Colonic mucosa (tissue), 4 donors: Measurements from ENCODE around the gene LARP4B. TPM values are rescaled to one million over a fixed set of nuclear protein-coding genes. Genes with fewer than 3 reads are reported as not detected.

Experiments used
- DNase-seq: peaks from one replicate; pipeline ENCODE4 v3.0.0-alpha.2; 2020
- H3K27ac ChIP-seq: fragments of 200-600 bp; one replicate; pipeline ENCODE4 v1.8.0; 2021
- H3K27me3 ChIP-seq: fragments of 200-600 bp; one replicate; pipeline ENCODE4 v1.8.0; 2021
- H3K36me3 ChIP-seq: fragments of 200-600 bp; one replicate; pipeline ENCODE4 v1.8.0; 2021
- H3K4me1 ChIP-seq: fragments of 200-600 bp; one replicate; pipeline ENCODE4 v1.8.0; 2021; ENCODE audit warnings: mild to moderate bottlenecking
- H3K4me3 ChIP-seq: fragments of 200-600 bp; one replicate; pipeline ENCODE4 v1.8.0; 2021
- H3K9ac ChIP-seq, 2 donors: one replicate each; pipeline ENCODE4 v1.7.0; 2013; ENCODE audit warnings: control low read depth in 2 of 2, low read depth in 2 of 2, low read length in 2 of 2
- H3K9me3 ChIP-seq: fragments of 200-600 bp; one replicate; pipeline ENCODE4 v1.8.0; 2021
- CTCF ChIP-seq: fragments of 200-600 bp; IDR thresholded peaks from one replicate; pipeline ENCODE4 v1.8.0; 2022; ENCODE audit warnings: antibody characterized with exemption, mild to moderate bottlenecking
- intact Hi-C: fragments of 100-400 bp; cut with DNase I; formaldehyde crosslinking; loops from one replicate; pipeline ENCODE4 v1.14.1; 2022
- total RNA-seq, 2 donors: library from RNA; stranded (reverse); fragmentation: NEBNext Ultra II Directional in 1 of 2; extraction: Animal tissue kit (Norgen Biotek cat#: 25700) in 1 of 2; gene quantifications; one replicate each; pipeline ENCODE4 v1.2.1, GENCODE V29; 2021
- donor health status: healthy.
- donor health status: DM: no; HTN: no; CAD: no.
- donor health status: DM: no; HTN: no; CAD: no.

Gene LARP4B
- total RNA-seq, 2 donors from 2014 or later, result 129 to 136 TPM

GRCh38 chr10:796233-796632 lies 135.3 kb downstream of the LARP4B start:
- no peak for TF ChIP-seq CTCF
- H3K9ac ChIP-seq, result no peak overlapping the region
- no peak overlapping the region for H3K4me3 ChIP-seq
- H3K27me3 ChIP-seq, result no peaks in the 10 kb centered on the region
- intact Hi-C loops, result no loop called here
- no peaks in the 10 kb centered on the region for H3K36me3 ChIP-seq
- H3K4me1 ChIP-seq, result no peaks in the 10 kb centered on the region
- no peak overlapping the region for H3K27ac ChIP-seq
- no peaks in the 10 kb centered on the region for H3K9me3 ChIP-seq
- no peak for DNase-seq

DNA sequence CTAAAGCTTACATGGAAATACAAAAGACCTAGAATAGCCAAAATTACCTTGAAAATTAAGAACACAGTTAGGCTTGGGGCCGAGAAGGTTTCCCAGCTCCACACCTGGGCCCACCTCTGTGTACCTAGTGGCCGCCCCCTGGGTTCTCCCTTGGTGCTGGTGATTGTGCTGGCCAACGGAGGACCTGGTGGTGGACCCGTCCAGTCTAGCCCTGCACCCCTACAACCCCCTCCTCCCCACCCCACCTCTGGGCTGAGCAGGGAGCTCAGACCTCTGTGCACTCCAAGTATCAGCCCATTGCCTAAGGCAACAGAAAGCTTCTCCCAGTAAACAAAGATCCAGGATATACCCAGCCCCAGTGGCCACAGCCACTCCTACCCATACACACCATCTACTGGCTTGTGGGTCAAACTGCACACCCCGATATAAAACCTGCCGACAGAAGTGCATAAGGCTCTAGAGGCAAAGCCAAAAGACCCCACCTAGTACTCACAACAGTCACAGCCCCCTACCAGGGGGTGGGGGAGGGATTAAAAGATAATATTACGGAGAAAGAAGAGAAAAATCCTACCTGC lies 137.0 kb downstream of the LARP4B start:
- Histone ChIP-seq H3K9ac (no peak overlapping the region), H3K4me1 (no peaks in the 10 kb centered on the region), H3K4me3 (no peak overlapping the region), H3K36me3 (no peaks in the 10 kb centered on the region), H3K27me3 (no peaks in the 10 kb centered on the region), H3K9me3 (no peaks in the 10 kb centered on the region), H3K27ac (no peak overlapping the region)
- intact Hi-C loops, result no loop called here
- TF ChIP-seq CTCF, result no peak
- no peak for DNase-seq

GRCh38 chr10:792792-793100 lies 138.8 kb downstream of the LARP4B start:
- H3K27me3 ChIP-seq, result no peaks in the 10 kb centered on the region
- H3K36me3 ChIP-seq, result no peaks in the 10 kb centered on the region
- no peak overlapping the region for H3K4me3 ChIP-seq
- DNase-seq, result no peak
- H3K9ac ChIP-seq, result no peak overlapping the region
- intact Hi-C loops, result no loop called here
- H3K9me3 ChIP-seq, result no peaks in the 10 kb centered on the region
- H3K27ac ChIP-seq, result no peak overlapping the region
- no peak for TF ChIP-seq CTCF
- no peaks in the 10 kb centered on the region for H3K4me1 ChIP-seq

DNA sequence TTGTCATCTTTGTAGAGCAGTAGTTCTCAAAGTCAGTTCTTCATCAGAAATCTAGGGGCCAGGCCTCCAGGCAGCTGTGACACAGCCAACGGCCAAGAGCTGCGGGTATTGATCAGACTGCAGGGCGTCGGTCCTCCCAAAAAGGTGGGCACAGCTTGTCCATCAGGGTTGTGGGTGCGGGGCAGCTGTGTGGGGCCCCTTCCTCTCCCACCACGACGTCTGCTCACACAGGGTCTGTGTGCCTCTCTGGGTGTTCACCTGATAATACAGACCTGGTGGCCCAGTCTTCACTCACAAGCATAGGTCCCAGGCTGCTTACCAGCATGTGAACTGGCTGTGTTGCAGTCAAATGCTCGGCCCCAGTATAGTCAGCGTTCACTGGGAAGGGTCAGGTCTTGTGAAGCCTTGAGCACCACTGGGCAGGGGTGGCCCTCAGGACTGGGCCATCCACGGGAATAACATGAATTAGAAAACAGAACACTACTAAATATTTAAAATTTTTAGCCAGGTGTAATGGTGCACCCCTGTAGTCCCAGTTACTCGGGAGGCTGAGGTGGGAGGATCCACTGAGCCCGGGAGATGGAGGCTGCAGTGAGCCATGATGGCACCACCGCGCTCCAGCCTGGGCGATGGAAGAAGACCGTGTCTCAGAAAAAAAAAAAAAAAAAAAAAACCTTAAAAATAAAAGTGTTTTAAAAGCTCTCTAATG lies 139.3 kb downstream of the LARP4B start:
- TF ChIP-seq CTCF, result no peak
- H3K4me1 ChIP-seq, result no peaks in the 10 kb centered on the region
- no peaks in the 10 kb centered on the region for H3K9me3 ChIP-seq
- no peak overlapping the region for H3K27ac ChIP-seq
- no peaks in the 10 kb centered on the region for H3K36me3 ChIP-seq
- no peak for DNase-seq
- no peaks in the 10 kb centered on the region for H3K27me3 ChIP-seq
- H3K4me3 ChIP-seq, result no peak overlapping the region
- H3K9ac ChIP-seq, result no peak overlapping the region
- intact Hi-C loops, result no loop called here

DNA sequence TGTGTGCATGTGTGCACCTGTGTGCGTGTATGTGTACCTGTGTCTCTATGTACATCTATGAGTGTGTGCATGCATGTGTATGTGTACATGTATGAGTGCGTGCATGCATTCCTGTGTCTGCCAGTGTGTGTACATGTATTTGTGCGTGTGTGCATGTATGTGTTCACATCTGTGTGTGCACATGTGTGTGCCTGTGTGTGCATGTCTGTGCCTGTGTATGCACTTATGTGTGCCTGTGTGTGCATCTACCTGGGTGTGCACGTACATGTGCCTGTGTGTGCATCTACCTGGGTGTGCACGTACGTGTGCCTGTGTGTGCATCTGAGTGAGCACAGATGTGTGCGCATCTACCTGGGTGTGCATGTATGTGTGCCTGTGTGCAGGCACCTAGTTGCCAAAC lies 139.9 kb downstream of the LARP4B start:
- Histone ChIP-seq H3K9ac (no peak overlapping the region), H3K27ac (no peak overlapping the region), H3K27me3 (no peaks in the 10 kb centered on the region), H3K9me3 (no peaks in the 10 kb centered on the region), H3K4me3 (no peak overlapping the region), H3K4me1 (no peaks in the 10 kb centered on the region), H3K36me3 (no peaks in the 10 kb centered on the region)
- DNase-seq, result no peak
- no peak for TF ChIP-seq CTCF
- intact Hi-C loops, result no loop called here
